K562 (cell line): Measurements from ENCODE around the gene ACTR1B. TPM values are rescaled to one million over a fixed set of nuclear protein-coding genes. Genes with fewer than 3 reads are reported as not detected.

Source experiments
- ARID1B ChIP-seq: fragments of 450-650 bp; IDR thresholded peaks from 2 replicates; pipeline ENCODE4 v1.6.1; 2016; ENCODE audit warnings: antibody characterized with exemption, mild to moderate bottlenecking, inconsistent platforms
- CBX5 ChIP-seq: IDR thresholded peaks from 2 replicates; pipeline ENCODE4 v1.6.1; 2014; ENCODE audit warnings: low read depth, borderline replicate concordance
- CEBPG ChIP-seq, 3 experiments: fragments of 200-800 bp in 1 of 3; sonication (Bioruptor generic) in 1 of 3; sonication (generic) in 1 of 3; formaldehyde crosslinking in 1 of 3; IDR thresholded peaks in 2 of 3; conservative IDR thresholded peaks in 1 of 3; 2 replicates each; pipeline versions ENCODE4 v1.6.1 to v1.8.0; 2016 to 2022; ENCODE audit warnings: missing compliant biosample characterization in 2 of 3, missing genetic modification characterization in 2 of 3, mild to moderate bottlenecking in 1 of 3, missing genetic modification reagents in 1 of 3
- CREB1 ChIP-seq, 2 experiments: sonication (generic) in 1 of 2; formaldehyde crosslinking in 1 of 2; IDR thresholded peaks; 2 replicates each; pipeline versions ENCODE4 v1.6.1 to v1.8.0; 2012 to 2022; ENCODE audit warnings: inconsistent platforms in 1 of 2, mild to moderate bottlenecking in 1 of 2, missing genetic modification reagents in 1 of 2, moderate library complexity in 1 of 2
- E2F3 ChIP-seq: fragments of 250-450 bp; sonication (Bioruptor Pico); IDR thresholded peaks from 2 replicates; pipeline ENCODE4 v1.4.0; 2020; ENCODE audit warnings: mild to moderate bottlenecking
- EGR1 ChIP-seq: fragments of 450-650 bp; conservative IDR thresholded peaks from 2 replicates; pipeline ENCODE4 v1.6.1; 2017; ENCODE audit warnings: mild to moderate bottlenecking
- HNRNPK ChIP-seq: fragments of 200-400 bp; formaldehyde crosslinking; IDR thresholded peaks from one replicate; pipeline ENCODE4 v1.6.1; 2018; ENCODE audit warnings: mild to moderate bottlenecking, low read depth, low read length; ENCODE audit not compliant: poor library complexity, severe bottlenecking
- KLF1 ChIP-seq: fragments of 450-650 bp; IDR thresholded peaks from 2 replicates; pipeline ENCODE4 v1.6.1; 2016; ENCODE audit warnings: missing genetic modification characterization, missing compliant biosample characterization
- MAFG ChIP-seq: fragments of 450-650 bp; conservative IDR thresholded peaks from 2 replicates; pipeline ENCODE4 v1.6.1; 2016; ENCODE audit warnings: missing genetic modification characterization, missing compliant biosample characterization
- MIER1 ChIP-seq: fragments of 450-650 bp; IDR thresholded peaks from 2 replicates; pipeline ENCODE4 v1.6.1; 2016; ENCODE audit warnings: antibody characterized with exemption, mild to moderate bottlenecking, low read depth
- MYC ChIP-seq, 2 experiments: fragments of 250-450 bp in 1 of 2; sonication (Bioruptor Pico) in 1 of 2; IDR thresholded peaks; 2 replicates each; pipeline versions ENCODE4 v1.5.1 to v1.6.1; 2012 to 2021; ENCODE audit warnings: low read depth in 2 of 2, borderline replicate concordance in 1 of 2, improper control_type of control experiment in 1 of 2, low read length in 1 of 2, mild to moderate bottlenecking in 1 of 2, moderate library complexity in 1 of 2
- NCOA1 ChIP-seq: fragments of 450-650 bp; IDR thresholded peaks from 2 replicates; pipeline ENCODE4 v1.6.1; 2016; ENCODE audit warnings: low read depth
- PHF20 ChIP-seq: fragments of 450-650 bp; IDR thresholded peaks from 2 replicates; pipeline ENCODE4 v1.6.1; 2018; ENCODE audit not compliant: partially characterized antibody
- SAP30 ChIP-seq: fragments of 200-600 bp; sonication (generic); IDR thresholded peaks from 2 replicates; pipeline ENCODE4 v1.6.1; 2012; ENCODE audit warnings: borderline replicate concordance, low read depth, mild to moderate bottlenecking, moderate library complexity, low read length, control low read depth, inconsistent platforms; ENCODE audit not compliant: insufficient read depth, poor library complexity, severe bottlenecking
- SMARCA4 ChIP-seq: fragments of 450-650 bp; IDR thresholded peaks from 2 replicates; pipeline ENCODE4 v1.6.1; 2016
- TAF9B ChIP-seq: fragments of 450-650 bp; IDR thresholded peaks from 2 replicates; pipeline ENCODE4 v1.6.1; 2018; ENCODE audit warnings: mild to moderate bottlenecking; ENCODE audit not compliant: partially characterized antibody
- TCF7 ChIP-seq: sonication (generic); IDR thresholded peaks from 2 replicates; pipeline ENCODE4 v1.6.1; 2016; ENCODE audit warnings: antibody characterized with exemption, borderline replicate concordance
- TCF7L2 ChIP-seq: fragments of 150-350 bp; IDR thresholded peaks from 2 replicates; pipeline ENCODE4 v1.6.1; 2016; ENCODE audit warnings: low read depth, mild to moderate bottlenecking, low read length, moderate library complexity
- ZKSCAN8 ChIP-seq: fragments of 200-800 bp; sonication (Bioruptor generic); IDR thresholded peaks from 2 replicates; pipeline ENCODE4 v1.6.1; 2016; ENCODE audit warnings: missing genetic modification characterization, missing compliant biosample characterization
- ZNF212 ChIP-seq: fragments of 450-650 bp; formaldehyde crosslinking; IDR thresholded peaks from 2 replicates; pipeline ENCODE4 v1.4.0; 2020; ENCODE audit warnings: mild to moderate bottlenecking
- ZNF778 ChIP-seq: fragments of 450-650 bp; formaldehyde crosslinking; IDR thresholded peaks from 2 replicates; pipeline ENCODE4 v1.4.0; 2020; ENCODE audit warnings: mild to moderate bottlenecking, moderate library complexity
- polyA plus RNA-seq, 8 experiments: library from polyadenylated mRNA; depleted of rRNA in 4 of 8; stranded (reverse) in 5 of 8; unstranded in 3 of 8; fragments of >200 nt; fragmentation: Nextera tagmentation in 2 of 8; fragmentation: Illumina TruSeq in 1 of 8; extraction: Ambion mirVana in 2 of 8; extraction: Trizol in 1 of 8; gene quantifications; 2 replicates each; pipeline versions ENCODE4 v1.2.1 to v1.2.3, GENCODE V29; 2011 to 2014; ENCODE audit warnings: inconsistent platforms in 1 of 8, missing spikeins in 1 of 8
- total RNA-seq, 7 experiments: library from RNA; depleted of rRNA in 6 of 7; stranded (reverse); fragments of >200 nt in 6 of 7; fragmentation: Illumina TruSeq in 2 of 7; extraction: Trizol in 2 of 7; gene quantifications; 2 replicates each; pipeline versions ENCODE4 v1.2.1 to v1.2.3, GENCODE V29; 2011 to 2021; ENCODE audit warnings: low replicate concordance in 1 of 7
- TF ChIP-seq, protein P1 (sequence below): fragments of 450-650 bp; IDR thresholded peaks from 2 replicates; pipeline ENCODE4 v1.6.1; 2016; ENCODE audit warnings: mild to moderate bottlenecking
- TF ChIP-seq, protein P2 (sequence below): fragments of 450-650 bp; formaldehyde crosslinking; IDR thresholded peaks from 2 replicates; pipeline ENCODE4 v1.4.0; 2020; ENCODE audit warnings: mild to moderate bottlenecking, moderate library complexity

The ACTR1B gene
- total and polyA plus RNA-seq, 9 of the 15 experiments (the other 6 are each of a cell fraction or from before 2014, with no cell fraction given), result 0.49 to 42.3 (median 22.5) TPM

DNA sequence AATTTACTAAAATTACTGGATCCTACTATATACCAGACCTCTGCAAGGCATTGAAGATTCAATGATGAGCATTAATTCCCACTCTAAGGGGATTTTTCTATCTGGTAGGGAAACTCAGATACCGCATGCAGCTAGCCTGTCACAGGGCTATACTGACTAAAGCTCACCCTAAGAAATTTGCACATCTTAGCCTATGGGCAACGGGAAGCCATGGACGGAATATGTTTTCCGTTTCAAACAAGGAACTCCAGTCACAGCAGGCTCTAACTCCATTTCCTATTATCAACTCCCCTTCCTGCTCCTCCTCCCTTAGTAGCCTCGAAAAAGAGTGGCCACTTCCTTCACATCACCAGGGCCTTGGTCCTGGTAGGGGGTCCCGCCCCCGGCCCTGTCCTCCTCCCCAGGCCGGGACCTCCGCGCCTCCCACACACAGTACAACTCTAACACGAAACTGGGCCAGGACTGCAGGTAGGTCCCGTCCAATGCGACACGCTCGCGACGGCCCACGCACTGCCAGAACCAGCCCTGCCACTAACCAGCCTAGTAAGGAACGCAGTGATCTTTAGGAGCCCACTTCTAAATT lies 18.6 kb downstream of the ACTR1B start (continued):
- TF ChIP-seq, protein P1, sequence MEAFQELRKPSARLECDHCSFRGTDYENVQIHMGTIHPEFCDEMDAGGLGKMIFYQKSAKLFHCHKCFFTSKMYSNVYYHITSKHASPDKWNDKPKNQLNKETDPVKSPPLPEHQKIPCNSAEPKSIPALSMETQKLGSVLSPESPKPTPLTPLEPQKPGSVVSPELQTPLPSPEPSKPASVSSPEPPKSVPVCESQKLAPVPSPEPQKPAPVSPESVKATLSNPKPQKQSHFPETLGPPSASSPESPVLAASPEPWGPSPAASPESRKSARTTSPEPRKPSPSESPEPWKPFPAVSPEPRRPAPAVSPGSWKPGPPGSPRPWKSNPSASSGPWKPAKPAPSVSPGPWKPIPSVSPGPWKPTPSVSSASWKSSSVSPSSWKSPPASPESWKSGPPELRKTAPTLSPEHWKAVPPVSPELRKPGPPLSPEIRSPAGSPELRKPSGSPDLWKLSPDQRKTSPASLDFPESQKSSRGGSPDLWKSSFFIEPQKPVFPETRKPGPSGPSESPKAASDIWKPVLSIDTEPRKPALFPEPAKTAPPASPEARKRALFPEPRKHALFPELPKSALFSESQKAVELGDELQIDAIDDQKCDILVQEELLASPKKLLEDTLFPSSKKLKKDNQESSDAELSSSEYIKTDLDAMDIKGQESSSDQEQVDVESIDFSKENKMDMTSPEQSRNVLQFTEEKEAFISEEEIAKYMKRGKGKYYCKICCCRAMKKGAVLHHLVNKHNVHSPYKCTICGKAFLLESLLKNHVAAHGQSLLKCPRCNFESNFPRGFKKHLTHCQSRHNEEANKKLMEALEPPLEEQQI, result no peak
- TF ChIP-seq ARID1B (peak; percentile 31; the same call in 1 of the 2 replicates), CEBPG (CRISPR knock-in tag; IDR thresholded peaks at IDR 0.05) (no peak), CEBPG (tag; conservative IDR thresholded peaks at IDR 0.05 in 1 of 2, IDR thresholded peaks at IDR 0.05 in 1 of 2) (no peak), ZKSCAN8 (CRISPR knock-in tag) (no peak), HNRNPK (no peak), EGR1 (no peak; the same call in 1 of the 2 replicates), TCF7L2 (no peak), MYC (IDR thresholded peaks at IDR 0.05; ENCODE audit: low read depth, low read length) (no peak), MYC (CRISPR knock-in tag; IDR thresholded peaks at IDR 0.05; ENCODE audit: borderline replicate concordance, low read depth) (0 out of 2 replicates have a peak, but pooled peaks have one; percentile 43), MAFG (tag) (no peak), ZNF212 (CRISPR knock-in tag) (no peak), CREB1 (IDR thresholded peaks at IDR 0.05) (0 out of 2 replicates have a peak, but pooled peaks have one; percentile 3), CREB1 (CRISPR knock-in tag; IDR thresholded peaks at IDR 0.05) (no peak), E2F3 (no peak), TAF9B (no peak), KLF1 (no peak), MIER1 (0 out of 2 replicates have a peak, but pooled peaks have one; percentile 24), SAP30 (peak; percentile 35), PHF20 (peak; percentile 34), SMARCA4 (peak; percentile 45; the same call in 1 of the 2 replicates), ZNF778 (CRISPR knock-in tag) (no peak), TCF7 (no peak; the same call in 1 of the 2 replicates), CBX5 (0 out of 2 replicates have a peak, but pooled peaks have one; percentile 7), NCOA1 (no peak)
- TF ChIP-seq, protein P2, sequence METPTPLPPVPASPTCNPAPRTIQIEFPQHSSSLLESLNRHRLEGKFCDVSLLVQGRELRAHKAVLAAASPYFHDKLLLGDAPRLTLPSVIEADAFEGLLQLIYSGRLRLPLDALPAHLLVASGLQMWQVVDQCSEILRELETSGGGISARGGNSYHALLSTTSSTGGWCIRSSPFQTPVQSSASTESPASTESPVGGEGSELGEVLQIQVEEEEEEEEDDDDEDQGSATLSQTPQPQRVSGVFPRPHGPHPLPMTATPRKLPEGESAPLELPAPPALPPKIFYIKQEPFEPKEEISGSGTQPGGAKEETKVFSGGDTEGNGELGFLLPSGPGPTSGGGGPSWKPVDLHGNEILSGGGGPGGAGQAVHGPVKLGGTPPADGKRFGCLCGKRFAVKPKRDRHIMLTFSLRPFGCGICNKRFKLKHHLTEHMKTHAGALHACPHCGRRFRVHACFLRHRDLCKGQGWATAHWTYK (CRISPR knock-in tag), result peak; percentile 83
